Ovary (tissue), 3 donors: ENCODE results near the gene SV2B.

Experiments
- EP300 ChIP-seq: sonication (generic); formaldehyde crosslinking; IDR thresholded peaks from one replicate; pipeline ENCODE4 v1.6.1; 2017; ENCODE audit warnings: antibody characterized with exemption
- POLR2A ChIP-seq: fragments of 450-650 bp; IDR thresholded peaks from one replicate; pipeline ENCODE4 v1.6.1; 2017; ENCODE audit warnings: antibody characterized with exemption, mild to moderate bottlenecking, moderate library complexity
- TF ChIP-seq, protein P1 (sequence below), 3 donors: fragments of 450-650 bp in 2 of 3; fragments of 200-600 bp in 1 of 3; IDR thresholded peaks; one replicate each; pipeline versions ENCODE4 v1.5.1 to v1.8.0; 2016 to 2022; ENCODE audit warnings: antibody characterized with exemption in 3 of 3, mild to moderate bottlenecking in 1 of 3
- donor health status: DM: no; HTN: no; CAD: no.

DNA sequence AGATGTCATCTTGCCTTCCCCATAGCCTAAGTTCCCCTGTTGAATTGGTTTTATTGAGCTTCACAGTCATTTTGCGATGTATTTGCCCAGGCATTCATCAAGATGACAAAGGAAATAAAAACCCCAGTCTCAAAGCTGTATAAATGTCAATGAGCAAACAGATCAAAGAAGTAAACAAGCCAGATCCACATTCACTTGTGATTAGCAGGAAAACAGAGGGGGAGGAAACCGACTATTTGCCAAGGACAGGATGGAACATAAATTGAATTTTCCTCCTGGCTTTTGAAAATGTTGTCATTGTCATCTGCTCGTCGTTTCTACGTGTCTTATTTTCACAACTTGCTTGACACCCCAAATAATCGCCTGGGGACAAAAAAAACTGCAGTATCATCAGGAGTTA, 83.5 kb downstream of the SV2B start:
- TF ChIP-seq, protein P1, sequence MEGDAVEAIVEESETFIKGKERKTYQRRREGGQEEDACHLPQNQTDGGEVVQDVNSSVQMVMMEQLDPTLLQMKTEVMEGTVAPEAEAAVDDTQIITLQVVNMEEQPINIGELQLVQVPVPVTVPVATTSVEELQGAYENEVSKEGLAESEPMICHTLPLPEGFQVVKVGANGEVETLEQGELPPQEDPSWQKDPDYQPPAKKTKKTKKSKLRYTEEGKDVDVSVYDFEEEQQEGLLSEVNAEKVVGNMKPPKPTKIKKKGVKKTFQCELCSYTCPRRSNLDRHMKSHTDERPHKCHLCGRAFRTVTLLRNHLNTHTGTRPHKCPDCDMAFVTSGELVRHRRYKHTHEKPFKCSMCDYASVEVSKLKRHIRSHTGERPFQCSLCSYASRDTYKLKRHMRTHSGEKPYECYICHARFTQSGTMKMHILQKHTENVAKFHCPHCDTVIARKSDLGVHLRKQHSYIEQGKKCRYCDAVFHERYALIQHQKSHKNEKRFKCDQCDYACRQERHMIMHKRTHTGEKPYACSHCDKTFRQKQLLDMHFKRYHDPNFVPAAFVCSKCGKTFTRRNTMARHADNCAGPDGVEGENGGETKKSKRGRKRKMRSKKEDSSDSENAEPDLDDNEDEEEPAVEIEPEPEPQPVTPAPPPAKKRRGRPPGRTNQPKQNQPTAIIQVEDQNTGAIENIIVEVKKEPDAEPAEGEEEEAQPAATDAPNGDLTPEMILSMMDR (IDR thresholded peaks at IDR 0.05): no peak
- no peak for TF ChIP-seq POLR2A
- TF ChIP-seq EP300: no peak
